ENCODE results near the gene ARNT2. TPM values are rescaled to one million over a fixed set of nuclear protein-coding genes. Genes with fewer than 3 reads are reported as not detected.

ARNT2 gene
- polyA plus RNA-seq, 3 donors: 58.7 to 65.8 (median 61.3) TPM

DNA sequence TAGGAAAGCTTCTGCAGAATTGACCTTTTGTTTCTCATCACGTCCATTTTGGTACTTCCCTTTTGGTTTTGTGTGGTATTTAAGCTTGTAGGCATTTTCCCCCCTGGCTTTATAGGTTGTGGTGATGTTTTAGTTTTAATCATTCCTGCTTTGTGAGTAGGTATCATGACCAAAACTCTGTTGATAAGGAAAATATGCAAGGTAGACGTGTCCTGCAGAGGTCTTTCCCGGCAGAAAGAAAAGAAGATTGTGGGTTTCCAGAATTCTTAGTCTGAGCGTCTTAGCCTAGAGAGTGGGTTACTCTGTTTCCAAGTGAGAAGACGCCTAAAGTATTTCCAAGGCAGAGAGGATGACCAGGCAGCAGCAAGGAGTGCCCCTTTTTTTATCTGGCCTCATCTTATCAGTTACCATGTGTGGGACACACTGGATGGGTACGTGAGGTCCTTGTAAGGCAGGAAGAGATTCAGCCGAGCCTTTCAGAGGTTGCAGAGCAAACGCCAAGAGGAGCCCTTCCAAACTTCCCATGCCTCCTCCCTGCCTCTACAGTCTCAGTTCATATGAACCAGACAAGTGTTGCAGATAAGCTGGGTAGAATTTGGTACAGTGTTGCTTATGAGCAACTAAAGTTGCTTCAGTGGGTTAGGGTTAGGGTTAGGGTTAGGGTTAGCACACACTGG lies 58.8 kb downstream of the ARNT2 start:
- DNase-seq: no peak

DNA sequence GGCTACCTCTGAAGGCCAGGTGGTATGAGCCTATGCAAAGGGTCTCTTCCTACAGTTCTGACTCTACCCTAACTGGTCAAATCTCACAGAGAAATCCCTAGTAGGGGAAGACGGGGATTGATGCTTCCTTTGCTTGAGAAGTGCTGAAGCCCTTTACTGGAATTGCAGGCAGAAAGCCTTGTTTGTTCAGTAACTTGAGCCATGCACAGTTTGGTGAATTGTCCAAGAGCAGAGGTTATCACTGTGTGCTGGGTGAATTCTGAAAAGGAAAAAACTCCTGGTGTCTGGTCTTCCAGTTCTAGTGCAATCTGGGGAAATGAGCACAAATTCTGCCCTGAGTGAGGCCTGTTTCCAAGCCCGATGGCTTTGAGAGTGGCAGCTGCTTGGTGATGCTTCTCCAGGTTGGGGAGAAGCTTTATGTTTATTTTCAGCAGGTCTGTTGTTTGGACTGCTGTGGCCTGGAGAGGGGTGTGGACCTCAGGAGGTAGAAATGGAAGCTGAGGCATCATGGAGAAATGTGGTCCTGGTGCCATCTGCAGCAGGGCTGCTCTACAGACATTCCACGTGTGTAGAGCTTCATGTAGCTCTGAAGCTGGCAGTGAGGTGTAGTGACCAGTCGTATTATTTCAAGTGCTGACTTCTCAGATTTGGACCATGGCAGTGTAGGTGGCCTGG lies 60.9 kb downstream of the ARNT2 start:
- no peak for DNase-seq

DNA sequence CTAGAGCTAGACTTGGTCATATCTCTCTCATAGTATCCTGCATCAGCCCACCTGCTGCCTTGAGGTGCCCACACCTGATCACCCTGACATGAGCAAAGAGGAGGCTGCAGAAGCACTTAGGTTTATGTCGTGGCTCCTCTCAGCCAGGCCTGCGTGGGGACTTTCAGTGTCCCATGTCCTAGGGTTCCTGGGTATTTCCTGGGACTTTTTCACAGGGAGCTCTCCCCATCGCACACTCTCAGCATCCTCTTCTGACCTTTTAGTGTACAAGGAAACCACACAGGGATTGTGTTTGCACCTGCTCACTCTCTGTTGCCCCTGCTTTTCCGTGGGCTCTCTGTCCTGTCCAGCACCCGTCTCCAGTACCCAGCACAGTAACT lies 61.4 kb downstream of the ARNT2 start:
- no peak for DNase-seq

DNA sequence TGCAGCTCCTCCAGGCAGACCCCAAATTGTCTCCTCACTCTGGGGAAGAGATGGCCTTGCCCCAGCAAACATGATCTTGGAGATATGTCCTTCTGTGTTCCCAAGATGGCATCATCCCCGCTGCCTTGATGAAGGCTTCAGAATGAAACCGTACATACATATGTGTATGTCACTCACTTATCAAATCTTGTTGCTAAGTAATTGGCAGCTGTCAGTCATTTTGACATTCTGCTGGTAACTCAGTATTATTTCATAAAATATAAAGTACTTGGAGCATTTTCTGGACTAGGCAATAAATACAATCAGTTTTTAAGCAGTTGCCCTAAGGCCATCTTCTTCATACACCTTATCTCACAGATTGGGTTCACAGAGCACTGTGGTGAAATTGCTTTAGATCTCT lies 62.4 kb downstream of the ARNT2 start:
- DNase-seq: no peak

DNA sequence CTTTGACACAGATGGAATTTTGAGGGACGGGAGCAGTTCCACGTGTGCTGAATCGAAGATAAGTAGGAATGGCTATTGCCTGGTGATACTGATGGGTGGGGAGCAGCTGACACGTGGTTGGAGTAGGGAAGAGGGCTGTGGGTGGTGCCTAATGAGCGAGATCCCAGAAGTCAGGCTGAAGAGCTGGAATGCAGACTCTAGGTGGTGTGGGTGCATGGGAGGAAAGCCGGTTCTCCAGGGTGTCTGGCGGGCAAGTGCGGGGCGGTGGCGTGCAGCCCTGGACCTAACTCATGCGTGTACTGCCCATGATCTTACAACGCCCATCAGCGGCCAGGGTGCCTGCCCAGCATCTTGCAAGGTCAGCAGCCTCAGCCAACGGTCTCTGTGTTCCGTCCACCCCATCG lies 63.1 kb downstream of the ARNT2 start:
- no peak for DNase-seq

DNA sequence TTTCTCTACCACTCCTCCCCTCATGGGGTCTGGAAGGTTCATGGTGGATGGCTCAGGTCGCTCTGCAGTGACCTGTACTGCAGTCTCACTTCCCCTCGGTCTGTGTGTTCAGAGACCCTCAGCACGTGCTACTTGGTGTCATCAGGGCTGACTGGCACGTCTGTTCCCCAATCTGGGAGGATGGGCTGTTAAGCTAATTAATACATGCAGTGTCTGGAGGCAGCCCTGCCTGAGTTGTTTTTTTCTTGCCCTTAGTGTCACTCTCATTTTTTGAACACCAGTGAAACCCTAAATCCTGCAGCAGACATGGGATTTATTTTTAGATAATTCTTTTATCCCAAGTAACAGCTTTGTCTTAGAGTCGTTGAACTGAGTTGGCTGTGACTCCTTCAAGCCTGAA lies 64.6 kb downstream of the ARNT2 start:
- no peak for DNase-seq

DNA sequence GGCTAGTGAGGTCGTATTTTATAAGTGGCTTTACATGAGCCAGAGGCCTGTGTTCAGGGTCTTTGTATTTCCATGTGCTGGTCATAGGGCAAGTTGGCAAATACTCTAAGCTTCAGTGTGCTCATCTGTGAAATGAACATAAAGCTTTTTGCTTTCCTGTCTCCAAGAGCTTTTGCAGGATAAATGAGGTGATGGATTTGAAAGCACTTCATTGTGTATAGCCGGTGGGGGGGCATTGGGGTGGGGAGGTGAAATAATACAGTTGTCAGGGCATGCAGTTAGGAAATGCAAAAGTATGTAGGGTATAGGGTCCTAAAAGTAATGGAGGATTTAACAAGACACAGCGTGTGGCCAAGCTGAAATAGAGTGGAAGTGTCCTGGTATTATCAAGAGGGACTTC lies 67.7 kb downstream of the ARNT2 start:
- no peak for DNase-seq

DNA sequence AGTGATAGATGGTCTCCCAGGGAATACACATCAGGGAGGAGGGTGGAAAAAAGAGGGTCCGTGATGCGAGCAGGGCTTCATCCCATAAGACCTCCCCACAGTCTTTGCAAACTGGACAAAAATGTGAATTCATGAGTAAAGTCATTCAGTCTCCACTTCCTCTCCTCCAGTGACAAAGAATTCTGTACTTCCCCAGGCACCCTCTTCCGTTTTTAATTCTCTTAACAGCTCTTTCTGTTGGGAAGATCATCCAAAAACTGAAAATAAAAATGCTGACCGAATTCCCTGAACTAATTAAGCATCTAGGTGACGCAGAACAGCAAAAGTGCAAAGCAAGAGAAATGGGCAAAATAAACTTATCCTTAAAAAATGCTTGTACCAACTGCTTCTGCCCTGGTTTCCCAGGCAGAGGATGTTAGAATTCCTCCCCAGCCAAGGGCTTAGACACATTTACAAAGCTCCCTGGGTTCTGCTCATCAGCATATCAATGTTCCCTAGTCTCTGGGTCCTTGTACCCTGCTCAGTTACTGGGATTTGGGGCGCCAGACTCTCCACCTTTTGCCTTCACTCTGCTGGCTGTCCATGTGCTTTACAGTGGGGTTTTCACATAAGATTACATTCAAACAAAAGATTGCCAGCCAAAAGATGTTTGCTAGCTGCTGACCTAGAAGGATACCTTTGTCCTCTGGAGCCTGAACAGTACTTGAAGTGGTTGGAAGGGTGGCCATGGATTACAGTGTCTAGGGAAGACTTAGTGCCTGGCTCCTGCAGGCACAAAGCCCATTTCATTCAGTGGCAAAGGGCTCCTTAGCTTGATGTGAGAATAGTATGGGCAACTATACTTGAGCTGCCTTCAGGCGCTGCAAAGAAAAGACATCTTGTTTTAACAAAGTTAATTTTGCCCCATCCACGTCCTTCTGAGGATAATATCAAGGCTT lies 69.4 kb downstream of the ARNT2 start:
- no peak for DNase-seq

DNA sequence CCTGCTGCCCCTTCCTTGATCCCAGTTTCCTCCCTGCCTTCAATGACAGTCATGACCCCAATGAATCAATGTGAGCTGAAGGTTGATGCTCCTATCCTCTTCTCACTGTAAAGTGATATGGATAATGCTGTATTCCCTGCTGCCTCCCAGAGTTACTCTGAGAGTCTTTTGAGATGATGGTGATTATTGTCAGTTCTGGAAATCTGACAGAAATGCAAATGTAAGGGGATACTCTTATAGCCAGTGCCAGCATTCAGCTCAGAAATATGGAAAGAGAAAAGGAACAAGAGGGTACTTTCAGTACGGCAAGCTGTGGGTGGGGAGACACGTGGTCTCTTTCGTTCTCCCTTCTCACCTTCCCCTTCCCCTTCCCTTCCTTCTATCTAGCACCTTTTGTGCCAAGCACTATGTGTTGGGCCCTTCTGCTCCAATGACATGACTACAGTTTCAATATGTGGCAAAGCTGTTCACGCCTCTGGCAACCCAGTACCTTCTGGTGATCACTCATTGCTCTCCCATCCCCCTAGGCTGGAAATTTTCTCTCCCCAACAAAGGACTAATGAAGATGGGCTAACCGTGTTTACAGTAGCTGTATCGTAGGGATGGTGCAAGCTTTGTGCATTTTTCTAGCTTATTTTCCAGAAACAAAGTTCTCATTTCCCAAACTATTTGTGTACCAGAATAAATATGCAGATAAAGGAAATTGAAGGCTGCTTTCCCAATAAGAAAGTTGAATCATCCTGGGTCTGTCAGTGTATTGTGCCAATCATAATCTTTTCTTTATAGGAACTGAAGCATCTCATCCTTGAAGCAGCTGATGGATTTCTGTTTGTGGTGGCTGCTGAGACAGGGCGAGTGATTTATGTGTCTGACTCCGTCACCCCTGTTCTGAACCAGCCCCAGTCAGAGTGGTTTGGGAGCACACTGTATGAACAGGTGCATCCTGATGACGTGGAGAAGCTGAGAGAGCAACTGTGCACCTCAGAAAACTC lies 70.3 kb downstream of the ARNT2 start:
- DNase-seq: no peak

DNA sequence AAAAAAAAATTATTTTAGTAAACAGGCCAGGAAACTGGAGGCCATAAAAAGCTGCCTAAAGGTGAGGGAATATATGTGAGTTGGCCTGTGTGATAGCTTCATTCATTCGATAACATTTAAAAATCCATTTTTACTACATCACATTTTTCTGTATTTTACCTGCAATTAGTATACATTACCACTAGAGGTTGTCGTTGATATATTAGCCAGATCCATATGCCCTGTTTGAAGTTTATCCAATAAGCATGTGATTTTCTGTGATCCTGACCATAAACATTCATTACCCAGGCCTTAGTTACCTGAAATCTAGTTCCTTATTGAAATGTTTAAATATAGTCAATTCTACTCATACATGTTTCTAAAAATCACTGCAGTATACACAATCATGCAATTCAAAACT lies 71.4 kb downstream of the ARNT2 start:
- DNase-seq: no peak

DNA sequence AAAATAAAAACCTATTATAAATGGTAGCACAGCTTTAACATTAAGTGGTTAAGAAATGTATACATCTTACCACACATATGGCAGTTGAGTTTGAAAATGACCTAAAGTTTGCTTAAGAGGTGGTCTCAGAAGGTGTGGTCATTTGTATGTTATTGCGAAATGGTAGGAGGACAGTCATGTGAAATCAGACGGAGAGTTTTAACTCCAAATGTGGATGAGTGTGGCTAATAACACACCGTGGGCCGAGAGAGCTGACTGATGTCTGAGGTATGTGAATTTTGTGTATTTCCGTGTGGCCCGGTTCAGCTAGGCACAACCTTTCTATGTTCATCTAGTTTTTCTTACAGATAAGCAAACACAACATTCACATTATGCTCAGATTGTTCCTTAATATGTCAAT lies 71.9 kb downstream of the ARNT2 start:
- DNase-seq: no peak

DNA sequence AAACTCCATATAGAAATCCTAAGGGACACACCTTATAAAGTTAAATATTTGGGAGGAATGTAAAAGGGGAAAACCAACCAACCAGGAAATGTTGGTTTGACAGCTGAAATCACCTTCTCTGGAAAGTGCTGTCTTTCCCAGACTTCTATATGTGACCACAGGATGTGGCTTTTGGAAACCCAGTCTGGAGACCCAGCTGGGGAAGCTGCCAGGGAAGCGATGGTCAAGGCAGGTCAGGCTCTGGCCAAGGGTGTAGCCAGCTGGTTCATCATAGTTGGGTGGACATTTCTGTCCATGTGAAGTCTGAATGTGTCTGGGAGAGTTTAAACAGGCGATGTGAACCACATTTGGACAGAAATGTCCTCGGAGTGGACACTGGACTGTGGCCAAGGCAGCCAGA lies 73.9 kb downstream of the ARNT2 start:
- DNase-seq: no peak

DNA sequence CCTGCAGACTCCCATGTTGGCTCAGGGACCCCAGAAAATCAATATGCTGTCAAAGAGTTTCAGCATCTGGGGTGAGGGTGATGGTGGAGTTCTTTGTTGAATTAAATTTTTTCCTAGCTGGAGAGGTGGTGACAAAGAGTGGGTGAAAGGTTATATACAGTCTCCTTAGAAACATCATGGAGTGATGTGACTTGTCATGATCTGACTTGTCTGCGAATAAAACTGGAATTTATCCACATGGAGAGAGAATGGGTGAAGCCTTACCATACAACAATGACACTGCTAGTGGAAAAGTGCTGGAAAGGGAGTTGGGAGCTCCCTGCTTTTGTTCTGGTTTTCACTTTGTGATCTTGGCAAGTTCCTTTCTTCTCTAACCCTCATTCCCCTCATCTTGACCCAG lies 75.0 kb downstream of the ARNT2 start:
- DNase-seq: no peak

DNA sequence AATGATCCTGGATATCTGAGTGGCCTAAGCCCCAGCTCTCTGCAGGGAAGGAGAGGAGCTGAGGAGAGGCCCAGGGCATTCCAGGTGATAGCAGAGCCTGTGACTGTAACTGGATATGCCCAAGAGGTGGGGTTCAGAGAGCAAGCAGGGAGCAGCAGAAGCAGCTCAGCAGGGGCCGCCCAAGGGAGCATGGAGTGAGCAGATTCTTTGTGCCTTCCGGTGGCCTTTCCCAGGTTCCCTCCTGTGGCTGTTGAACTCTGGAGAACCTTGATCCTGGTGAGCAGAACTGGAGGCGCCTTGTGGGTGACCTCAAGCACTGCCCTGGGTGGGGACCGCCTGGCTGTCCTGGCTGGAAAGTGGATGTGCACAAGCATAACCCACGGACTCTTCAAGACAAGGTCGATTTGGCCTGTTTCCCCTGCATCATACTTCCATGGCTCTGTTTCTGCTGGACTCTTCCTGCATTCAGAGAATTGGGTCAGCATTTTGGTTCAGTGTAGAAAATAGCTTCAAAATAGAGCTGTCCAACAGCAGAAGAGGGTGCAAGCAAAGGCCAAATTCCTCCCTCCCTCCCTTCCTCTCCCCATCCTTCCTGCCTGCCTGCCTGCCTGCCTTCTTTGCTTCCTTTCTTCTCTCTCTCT lies 76.1 kb downstream of the ARNT2 start:
- DNase-seq: no peak

DNA sequence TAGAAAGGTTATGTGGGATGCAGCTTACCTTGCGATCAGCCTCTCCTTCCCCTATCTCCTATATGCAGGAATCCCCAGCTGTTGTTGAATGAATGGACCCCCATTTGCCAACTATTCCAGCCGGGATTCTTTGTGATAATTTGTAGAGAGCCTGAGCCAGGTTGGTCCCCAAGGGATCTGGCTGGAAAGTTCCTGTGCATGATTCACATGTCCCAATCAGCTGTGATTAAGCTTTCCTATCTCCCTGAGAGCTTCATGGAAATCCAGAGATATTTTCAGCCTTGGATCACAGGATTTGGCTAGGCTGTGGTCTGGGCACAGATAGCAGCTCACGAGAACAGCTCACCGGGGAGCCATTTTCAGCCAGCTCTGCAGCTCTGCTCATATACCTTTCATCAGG lies 76.7 kb downstream of the ARNT2 start:
- DNase-seq: no peak

DNA sequence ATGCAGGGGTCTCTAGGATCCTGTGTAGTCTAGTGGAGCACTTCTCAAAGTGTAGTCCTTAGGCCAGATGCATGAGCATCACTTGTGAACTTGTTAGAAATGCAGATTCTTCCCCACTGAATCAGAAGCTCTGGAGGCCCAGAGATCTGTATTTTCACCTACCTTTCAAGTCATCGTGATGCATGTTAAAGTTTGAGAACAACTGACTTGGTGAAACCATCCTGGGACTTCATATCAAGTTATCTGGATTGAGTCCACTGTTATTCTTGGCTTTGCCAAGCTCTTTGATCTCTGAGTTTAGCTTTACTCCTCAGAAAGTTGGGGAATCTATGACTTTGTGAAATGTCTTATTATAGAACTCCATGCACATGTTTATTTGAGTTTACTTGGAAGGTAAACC lies 78.5 kb downstream of the ARNT2 start:
- no peak for DNase-seq

DNA sequence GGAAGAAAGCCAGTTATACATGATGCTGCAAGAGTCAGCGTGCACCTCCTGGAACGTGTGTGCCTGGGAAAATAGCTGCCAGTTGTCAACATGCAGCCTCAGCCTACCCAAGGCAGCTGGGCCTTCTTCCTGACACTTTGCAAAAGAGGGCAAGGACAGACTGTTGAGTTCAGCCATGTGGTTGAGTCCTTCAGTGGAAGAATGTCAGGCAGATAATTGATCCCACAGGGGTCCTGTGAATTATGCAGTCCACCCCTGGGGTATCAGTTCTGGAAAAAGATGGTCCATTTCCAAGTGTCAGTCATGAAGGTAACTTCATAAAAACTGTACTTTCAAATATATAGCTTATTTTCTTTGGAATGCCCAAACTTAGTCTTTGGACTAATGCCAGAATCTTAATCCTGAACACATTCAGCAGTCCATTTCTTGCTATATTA lies 79.6 kb downstream of the ARNT2 start:
- DNase-seq: no peak

DNA sequence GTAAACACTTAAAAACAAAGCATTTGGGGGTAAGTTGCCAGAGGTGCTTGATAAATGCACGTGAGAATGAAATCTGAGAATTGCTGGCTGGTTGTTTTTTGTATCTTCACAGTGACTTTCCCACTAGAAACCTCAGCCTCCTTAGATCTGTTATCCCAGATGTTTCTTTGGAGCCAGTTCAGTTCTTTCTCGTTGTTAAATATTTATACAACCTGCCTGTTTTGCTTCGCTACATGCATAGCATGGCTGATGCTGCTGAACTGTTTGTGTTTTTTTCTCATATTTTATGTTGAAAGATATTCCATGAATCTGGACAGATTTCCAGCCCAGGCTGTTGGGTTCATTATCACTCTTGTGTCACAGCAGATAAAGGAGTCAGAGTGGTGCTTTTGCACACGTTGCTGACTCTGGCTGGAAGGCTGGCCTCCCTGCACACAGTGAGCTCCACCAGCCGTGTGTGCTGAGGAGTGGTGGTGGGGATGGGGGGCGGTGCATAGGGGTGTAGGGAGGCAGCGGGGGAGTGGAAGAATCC lies 80.2 kb downstream of the ARNT2 start:
- no peak for DNase-seq

DNA sequence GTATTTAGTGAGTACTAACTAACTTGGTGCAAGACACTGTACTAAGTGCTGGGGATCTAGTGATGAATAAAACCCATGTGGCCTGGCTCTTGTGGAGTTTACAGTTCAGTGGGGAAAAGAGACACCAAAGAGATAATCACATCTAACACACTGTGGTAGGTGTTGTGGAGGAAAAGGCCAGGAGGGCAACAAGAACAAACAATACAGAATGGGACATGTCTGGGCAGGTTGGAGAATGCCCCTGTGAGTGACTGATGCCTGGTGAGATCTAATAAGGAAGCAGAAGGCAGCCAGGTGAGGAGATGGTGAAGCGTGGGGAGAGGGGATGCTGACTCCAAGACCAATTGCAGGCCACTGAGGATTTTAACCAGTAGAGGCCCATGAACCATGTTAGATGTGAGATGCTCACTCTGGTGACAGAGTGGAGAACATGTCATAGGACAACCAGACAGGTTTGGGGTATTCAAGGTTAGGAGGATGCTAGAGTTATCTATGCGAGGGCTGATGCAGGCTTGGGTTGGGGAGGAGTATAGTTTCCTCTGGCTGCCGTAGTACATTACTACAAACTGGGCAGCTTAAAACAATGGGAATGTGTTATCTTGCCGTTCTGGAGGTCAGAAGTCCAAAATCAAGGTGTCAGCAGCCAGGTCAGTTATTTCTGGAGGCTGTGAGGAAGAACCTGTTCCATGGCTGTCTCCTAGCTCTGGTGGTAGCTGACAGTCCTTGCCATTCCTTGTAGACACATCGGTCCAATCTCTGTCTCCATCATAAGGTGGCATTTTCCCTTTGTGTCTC lies 81.4 kb downstream of the ARNT2 start:
- DNase-seq: no peak

DNA sequence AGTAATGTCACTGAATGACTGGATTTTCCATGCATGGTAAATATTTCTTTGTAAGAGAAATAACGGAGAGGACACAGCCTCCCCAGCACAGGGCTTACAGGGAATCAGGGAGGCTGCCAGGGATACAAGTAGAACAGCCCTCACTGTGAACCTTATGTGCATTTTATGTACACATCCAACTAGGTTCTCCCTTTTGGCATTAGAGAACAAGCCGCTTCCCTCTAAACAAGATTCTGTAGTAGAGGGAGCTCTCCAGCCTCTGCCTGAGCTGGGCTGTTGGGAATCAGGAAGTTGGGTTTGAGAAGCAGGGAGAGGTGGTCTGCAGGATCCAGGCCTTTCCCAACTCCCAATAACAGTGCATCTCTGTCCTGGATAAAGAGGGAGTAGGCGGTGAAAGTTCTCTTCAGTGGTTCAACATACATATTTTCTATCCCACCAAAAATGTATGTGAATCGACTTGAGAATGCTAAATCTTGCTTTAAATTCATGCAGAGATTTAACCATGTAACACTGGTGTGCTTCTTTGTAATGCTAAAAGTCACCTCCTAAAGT lies 83.7 kb downstream of the ARNT2 start:
- DNase-seq: no peak
